HG03575 (cell line): ENCODE data around the gene FAM168A.

Source experiments
- ATAC-seq: cut with Tn5 transposase; IDR thresholded peaks from one replicate; pipeline ENCODE4 v1.9.1; 2021; ENCODE audit not compliant: unreplicated experiment, insufficient number of reproducible peaks, low FRiP score; ENCODE audit errors: extremely low read depth

Gene FAM168A

DNA sequence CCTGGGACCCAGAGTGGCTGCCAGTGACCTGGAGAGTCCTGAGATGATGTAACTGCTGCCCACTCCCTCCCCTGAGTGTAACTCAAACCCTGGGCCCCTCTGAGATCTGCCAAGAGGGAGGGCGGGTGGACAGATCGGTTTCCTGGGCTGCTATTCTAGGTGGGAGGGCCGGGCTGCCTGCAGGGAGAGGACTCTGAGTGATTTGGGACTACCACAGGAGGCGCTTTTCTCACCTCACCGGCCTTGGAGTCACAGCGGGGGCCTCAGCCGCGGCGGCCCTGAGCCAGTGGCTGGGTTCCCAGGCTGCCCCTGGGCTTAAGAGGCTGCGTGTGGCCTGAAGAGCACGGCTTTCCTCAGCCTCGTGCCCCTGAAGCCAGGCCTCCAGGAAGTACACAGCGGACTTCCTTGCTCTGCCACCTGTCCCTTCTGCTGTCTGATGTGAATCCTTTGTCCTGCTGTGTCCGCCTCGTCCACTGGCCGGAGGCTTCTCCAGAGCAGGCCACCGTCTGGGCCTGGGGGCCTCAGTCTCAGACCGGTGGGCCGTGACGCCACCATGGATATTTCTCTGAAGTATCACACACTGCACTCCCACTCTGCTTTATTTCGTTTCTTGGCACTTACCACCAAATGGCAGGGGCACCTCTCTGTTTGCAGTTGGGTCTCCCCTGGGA, 210.2 kb downstream of the FAM168A start:
- ATAC-seq: no peak

DNA sequence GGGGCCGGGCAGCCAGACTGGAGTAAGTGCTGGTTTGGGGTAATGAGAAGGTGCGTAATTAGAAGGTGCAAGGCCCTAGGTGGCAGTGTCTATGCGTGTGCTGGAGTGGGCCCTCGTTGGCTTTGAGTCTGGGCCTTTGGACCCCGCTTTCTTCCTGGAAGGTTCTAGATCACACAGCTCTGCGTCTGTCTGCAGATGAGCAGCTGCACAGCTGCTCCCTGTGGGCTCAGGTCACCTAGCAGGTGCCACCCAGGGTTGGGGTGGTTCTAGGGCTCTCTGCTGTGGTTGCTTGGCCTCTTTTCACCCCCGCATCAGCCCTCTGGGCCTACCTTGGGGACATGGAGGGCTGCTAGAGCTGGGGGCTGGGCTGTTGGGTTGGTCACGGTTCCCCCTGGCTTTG, 211.4 kb downstream of the FAM168A start:
- no peak for ATAC-seq

DNA sequence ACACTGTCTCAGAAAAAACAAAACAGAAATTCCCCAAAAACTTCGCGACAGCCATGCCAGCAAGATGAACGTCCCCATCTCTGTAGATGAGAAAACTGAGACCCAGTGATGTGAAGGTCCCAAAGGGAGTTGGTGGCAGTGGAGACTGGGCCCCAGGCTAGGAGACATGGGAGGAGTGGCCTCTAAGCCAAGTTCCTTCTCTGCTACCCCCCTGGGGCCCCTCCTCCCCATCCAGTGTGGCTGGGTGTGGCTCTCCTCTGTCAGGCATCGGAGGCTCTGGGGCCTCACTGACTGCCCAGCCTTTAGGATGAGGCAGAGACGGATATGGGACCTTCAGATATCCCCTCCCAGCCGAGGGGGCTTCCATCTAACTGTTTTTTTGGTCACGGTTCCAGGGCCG, 211.9 kb downstream of the FAM168A start:
- ATAC-seq: no peak

DNA sequence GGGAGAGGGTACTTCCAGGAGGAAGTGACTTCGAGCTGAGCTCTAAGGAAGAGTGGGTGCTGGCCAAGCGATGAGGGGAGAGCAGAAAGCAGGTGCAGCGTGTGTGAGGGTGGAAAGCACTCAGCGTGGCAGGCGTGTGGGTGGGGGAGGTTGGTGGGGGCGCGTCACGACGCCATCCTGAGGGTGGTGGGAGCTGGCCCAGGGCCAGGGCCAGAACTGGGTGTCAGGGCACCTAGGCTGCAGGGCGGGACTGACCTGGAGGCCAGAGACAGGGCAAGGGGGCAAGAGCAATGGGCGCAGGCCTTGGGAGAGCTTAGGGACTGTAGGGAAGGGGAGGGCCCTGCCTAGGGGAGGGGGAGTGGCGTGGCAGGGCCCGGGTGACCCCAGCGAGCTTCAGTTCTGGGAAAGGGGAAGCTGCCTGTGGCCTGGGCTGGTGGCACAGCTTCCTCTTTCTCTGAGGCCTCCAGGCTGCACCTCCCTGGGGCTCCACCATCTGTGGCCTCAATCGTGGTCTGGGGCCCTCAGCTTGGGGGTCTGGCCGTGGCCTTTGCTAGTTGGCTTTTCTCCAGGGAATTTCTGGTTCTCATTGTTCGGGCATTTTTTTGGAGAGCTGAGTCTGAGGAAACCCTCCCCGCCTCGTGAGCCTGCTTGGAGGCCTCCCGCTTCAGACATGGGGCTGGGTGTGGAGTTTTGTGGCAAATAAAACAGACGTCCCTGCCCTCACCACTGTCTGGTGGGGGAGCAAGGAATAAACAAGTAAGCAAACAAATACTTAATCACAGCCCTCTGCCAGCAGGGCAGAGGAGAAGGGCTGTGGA, 212.8 kb downstream of the FAM168A start:
- no peak for ATAC-seq

DNA sequence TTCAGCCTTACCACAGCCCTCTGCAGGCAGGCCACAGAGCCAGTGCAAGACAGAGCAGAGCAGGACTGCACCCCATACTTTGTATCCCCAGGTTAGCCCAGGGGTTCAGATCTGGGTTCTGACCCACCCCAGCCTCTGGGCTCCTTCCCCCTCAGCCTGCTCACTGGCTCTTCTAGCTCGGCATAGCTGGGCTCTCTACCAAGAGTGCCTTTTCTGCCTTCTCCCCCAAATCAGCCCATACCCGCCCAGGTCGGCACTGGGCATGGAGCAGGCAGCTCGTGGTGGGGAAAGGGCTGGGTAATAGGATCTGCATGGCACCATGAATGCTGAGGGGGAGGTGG, 213.4 kb downstream of the FAM168A start:
- no peak for ATAC-seq

DNA sequence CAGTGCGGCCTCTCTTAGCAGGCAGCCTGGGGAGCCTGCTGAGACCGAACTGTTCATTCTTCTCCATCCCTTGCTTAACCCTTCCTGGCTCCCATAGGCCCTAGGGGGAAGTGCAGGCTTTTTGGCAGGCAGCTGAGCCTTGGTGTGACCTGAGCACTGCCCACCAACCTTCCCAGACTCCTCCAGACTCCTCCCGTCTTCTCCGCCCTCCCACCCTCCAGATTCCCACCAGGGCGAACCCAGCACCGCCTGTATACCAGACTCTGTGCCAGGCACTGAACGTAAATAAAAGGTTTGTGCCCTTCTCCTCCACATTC, 213.8 kb downstream of the FAM168A start:
- no peak for ATAC-seq

DNA sequence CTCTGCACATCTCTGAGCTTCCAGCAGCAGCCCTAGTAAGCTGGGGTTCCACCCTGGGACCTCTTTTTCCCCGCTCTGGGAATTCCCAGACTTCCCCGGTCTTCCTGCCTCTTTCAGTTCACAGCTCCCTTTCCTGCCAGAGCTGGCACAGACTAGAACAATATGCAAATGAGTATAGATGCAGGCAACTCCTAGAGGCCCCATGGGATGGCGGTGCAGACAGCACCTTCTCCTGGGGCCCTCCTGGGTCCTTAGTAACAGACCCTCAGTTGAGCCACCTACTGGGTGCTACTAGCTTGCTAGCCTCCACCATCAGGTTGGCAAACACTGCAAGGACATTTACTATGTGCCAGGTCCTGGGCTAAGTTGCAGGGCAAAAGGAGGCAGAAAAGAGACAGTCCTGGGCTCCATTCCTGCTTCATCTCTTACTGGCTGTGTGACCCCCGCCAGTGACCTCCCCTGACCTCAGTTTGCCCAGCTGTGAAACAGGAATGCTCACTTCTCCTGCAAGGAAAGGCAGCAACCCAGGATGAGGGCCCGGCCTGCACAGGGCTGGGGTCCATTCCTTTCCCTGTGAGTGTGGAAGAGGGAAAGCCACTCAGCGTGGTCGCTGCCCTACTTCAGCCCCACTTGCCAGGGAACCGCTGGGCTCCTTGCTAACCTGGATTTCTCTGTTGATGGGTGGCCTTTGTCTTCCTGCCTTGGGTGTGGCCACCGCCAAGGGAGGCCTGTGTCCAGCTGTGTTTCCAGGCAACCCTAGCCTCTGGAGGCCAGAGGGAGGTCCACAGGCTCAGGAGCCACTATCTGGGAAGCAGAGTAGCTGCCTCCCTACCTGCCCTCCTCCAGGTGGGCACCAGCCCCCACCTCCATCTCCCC, 214.4 kb downstream of the FAM168A start:
- no peak for ATAC-seq

DNA sequence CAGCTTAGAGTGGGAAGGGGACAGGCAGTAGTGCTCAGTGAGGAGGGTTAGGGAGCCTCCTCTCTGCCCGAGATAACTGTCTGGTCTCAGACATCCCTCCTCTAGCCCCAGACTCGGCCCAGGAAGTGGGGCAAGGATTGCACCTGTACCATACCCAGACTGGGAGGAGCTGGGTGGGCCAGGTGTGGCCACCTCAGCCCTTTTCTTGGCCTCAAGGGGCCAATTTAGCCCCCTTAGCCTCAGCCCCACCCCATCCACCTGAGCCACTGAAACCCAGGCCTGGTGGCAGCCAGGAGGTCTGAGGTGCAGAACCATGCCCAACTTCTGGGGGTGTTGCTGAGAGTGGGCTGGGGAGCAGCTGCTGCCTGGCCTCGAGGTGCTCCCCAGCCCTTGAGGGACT, 215.2 kb downstream of the FAM168A start:
- ATAC-seq: no peak

DNA sequence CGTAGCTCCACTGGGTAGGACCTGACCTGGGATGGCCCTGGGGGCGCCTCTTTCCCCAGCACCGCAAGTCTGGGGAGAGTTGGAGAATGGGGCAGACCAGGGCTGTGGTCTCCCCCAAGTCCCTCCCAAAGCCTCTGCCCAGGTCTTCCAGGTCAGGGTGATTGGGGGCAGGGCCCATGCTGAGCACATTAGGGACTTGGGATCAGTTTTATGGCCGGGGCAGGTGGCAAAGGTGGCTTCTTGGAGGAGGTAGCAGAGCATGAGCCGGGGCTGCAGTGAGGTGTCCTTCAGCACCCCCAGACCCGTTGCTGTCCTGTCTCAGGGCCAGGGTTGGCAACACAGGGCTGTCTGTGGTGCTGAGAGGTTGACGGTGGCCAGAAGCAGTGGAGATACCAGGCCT, 215.7 kb downstream of the FAM168A start:
- ATAC-seq: no peak

DNA sequence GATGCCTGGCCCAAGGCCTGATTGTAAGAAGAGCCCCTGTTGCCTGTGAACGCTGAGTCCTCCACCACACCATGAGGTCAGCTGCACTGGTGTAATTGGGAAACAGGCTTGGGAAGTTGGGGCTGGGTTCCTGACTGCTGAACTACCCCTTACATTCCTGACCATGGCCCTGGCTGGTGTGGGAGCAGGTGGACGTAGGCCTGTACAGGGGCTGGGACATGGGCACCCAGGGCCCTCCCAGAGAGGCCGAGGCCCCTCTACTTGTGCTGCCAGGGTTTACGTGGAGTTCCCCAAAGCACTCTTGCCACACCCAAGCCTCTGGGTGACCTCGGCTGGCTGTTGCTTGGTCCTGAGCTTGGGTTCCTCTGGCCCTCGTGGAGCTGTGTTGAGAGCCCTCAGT, 216.3 kb downstream of the FAM168A start:
- no peak for ATAC-seq

DNA sequence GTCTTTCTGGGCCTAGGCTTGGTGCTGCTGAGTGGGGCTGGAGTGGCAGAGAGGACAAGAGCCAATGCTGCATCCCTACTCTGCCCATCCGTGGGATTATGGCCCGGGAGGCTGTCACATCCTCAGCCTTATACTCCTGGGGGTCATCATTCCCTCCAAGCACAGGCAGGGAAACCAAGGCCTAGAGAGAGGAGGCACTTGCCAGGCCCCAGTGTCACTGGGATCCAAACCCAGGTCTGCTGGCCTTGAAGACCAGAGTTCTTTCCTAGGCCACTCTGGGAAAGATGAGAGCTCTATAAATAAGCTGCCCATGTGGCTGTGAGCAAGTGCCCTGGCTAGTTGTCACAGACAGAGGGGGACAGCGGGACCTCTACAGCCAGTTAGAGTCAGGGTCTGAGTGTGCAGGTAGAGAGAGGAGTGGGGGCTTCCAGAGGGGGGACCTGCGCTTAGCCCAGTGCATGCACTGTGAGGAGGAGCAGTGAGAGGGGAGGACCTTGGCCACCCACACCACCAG, 217.0 kb downstream of the FAM168A start:
- no peak for ATAC-seq

DNA sequence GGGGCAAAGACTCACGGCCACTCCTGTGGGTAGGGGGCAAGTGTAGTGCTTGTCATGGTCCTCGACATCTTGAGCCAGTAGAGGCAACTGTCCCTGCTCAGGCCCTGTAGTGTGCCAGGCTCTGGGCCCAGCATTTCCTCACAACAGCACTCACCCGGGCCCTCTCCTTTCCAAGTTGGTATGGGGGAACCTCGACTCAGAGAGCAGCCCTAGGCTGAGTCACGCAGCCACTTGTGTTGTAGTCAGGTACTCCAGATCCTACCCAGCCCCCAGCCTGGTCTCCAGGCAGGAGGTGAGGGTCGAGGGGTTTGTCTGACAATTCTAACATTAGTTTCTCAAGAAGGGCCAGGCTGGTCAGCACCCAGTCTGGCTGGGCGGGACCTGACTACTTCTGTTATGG, 217.6 kb downstream of the FAM168A start:
- ATAC-seq: no peak

DNA sequence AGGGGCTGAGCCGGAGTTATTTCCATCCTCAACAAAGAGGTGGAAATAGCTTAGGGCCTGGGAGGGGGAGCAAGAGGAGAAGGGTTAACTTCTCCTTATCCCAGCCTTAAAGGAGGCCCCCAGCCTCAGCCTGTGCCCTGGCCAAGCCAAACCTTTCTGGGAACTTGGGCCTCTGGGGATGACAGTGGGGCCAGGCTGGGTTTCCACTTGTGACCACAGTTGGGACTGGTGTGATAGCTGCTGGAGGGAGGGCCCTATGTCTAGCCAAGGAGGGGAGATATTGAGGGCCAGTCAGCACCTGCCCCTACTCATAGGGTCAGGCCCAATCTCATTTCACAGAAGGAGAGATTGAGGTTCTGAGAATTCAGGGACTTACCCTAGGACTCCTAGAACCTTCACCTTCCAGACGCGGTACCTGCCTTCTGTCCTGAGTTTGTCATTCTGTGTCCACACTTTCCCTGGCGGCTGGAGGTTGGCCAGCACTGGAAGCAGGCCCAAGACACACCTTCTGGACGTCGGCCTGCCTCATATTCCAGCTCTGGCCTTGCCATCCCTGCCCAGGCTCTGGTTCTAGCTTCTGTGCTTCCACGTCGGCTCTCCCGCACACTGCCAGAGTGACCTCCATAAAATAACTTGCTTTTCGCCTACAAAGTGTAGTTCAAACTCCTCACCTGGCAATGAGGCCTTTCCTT, 218.6 kb downstream of the FAM168A start:
- no peak for ATAC-seq

DNA sequence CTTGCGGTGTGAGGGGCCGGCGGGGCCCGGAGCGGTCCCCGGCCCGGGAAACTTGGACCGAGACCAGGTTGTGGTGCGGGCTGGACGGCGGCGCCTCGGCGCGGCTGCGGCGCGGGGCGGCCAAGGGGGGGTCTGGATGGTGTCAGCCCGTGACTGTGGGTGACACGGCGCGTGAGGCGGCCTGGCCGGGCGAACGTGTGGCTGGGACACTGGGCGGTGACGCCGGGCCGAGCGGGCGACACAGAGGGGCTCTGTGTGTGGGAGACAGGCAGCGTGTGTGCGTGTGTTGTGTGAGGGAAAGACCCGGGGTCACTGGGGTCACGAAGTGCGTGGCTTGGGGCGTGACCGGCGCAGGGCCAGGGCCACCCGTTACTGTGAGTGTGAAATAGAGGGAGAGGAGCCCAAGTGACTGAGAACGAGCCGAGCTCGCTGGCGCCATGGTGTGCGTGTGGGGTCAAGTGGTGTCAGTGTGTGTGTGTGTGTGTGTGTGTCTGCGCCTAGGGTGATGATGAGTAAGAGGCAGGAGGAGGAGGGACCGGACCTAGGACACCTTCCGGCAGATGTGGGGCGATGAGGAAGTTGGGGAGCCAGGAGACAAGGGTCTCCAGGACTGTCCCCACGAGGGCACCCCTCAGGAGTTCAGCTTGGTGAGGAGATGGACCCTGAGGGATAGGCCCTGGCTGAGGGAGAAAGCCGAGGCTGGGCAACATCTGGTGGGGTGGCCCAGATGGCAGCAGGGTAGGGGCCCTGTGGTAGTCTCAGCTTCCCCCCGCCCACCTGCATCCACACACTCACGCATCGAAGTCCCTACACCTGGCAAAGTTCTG, 220.9 kb downstream of the FAM168A start:
- ATAC-seq: no peak

DNA sequence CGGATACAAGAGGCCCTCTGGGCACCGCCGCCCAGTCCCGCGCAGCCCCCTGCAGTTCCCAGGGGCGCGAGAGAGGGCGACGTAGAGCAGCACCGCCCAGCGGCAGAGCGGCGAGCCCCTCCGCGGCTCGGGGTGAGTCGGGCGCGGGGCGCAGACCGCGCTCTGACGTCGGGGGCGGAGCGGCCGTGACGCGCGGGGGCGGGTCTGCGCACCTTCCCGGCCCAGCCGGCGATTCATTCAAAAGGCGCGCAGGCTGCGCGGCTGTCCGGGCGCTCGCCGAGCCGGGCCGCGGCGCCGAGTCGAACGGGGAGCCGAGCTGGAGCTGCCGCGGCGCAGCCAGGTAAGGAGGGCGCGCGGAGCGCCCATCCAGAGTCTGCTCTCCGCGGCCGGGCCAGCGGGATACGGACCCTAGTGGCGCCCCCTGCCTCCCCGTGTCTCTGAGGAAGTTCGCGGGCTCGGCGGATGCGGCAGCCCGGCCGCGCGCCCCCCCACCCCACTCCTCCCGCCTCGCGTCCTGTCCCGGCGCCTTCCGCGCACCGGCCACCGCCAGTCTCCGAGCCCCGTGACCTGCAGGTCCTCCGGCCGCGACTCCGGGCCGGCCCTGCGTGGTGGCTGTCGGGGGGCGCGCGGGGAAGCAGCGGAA, 221.6 kb downstream of the FAM168A start, which contains the start of gene RELT:
RELT (plus strand) TSS at position 240 of the 643 bp plus-strand sequence. CDS start 12,738 bp downstream, outside the sequence.
- no peak for ATAC-seq

DNA sequence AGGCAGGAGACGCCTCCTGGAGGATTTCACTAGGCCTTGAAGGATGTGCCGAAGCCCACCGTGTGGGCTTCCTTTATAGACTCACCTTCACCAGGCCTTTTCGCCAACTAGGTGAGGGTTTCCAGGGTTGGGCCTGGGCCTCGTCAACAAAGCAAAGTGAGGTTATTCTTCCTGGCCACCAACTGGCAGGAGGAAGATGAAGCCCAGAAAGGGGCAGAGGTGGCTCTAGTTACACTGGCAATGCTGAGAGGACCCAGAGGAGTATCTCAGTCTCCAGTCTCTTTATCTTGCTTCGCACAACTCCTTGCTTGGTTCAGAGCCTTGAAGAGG, 222.1 kb downstream of the FAM168A start:
- ATAC-seq: no peak

DNA sequence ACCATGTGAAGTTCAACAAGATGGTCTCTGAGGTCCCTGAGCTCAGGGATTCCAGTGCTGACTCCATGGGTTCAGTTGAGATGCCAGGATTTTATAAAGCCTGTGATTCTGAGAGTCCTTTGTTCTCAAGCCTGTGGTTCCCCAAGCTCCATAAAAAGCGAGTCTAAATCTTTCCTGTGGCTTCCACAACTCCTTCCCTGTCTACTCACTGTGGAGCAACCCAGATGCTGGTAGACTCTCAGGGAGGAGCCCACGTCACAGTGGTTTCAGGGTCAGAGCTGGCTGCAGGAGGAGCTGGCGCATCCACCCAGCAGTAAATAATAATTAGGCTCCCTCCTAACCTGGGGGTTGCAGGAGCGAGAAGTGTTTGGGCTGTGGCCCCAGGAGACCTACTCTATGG, 223.8 kb downstream of the FAM168A start:
- no peak for ATAC-seq

DNA sequence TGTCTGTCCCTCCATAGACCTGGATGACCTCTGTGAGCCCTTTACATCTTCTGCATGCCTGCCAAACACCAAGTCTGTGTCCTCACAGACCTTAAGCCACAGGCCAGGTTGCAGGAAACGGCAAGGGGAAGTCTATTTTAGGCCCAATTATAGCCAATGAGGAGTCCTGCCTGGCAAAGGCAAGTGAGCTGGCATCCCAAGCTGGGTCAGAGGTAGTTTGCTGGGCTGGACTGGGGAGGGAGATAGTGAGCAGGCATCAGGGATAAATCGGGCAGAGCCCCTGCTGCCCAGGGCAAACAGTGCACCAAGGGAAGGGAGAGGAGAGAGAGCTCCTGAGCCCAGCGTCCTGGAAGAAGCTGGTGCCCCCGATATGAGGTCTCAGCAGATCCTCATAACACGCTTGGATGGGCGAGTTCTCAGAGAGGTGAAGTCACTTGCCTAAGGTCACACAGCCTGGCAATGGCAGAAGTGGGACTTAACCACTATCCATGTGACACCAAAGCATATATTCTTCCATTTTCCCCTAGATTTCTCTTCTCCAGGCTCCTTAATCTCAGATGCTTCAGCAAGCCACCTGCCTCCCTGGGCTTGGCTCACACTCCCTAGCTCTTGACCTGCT, 225.4 kb downstream of the FAM168A start:
- no peak for ATAC-seq
